ENCODE data around the gene LTB4R. TPM values are rescaled to one million over a fixed set of nuclear protein-coding genes. Genes with fewer than 3 reads are reported as not detected.
A peak's percentile ranks its signal among the peaks of the same experiment; 100 is the strongest.

LTB4R gene, protein sequence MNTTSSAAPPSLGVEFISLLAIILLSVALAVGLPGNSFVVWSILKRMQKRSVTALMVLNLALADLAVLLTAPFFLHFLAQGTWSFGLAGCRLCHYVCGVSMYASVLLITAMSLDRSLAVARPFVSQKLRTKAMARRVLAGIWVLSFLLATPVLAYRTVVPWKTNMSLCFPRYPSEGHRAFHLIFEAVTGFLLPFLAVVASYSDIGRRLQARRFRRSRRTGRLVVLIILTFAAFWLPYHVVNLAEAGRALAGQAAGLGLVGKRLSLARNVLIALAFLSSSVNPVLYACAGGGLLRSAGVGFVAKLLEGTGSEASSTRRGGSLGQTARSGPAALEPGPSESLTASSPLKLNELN
- 2.1 TPM for total RNA-seq
- long read RNA-seq, partial matches to known transcripts: 0 of 2 reads
- long read RNA-seq, other reads (novel, unspliced or antisense): 0 of 2 reads

- ATAC-seq (peak; percentile 87), DNase-seq (ENCODE audit: missing footprints) (peak; percentile 87)
- intact Hi-C loops (cut with DNase I): loop anchor here (1.0 kb wide), 1 partner anchor 125 kb away; no protein-coding TSS in a partner anchor
These were observed at the start of gene LTB4R for GRCh38 chr14:24310646-24311604. LTB4R (plus strand) TSS chr14:24311502; CDS start chr14:24315652, 4,150 bp downstream.

- DNase-seq (ENCODE audit: missing footprints): no peak
- ATAC-seq: no peak
- intact Hi-C loops (cut with DNase I): no loop called here
These were observed 49.4 kb upstream of the LTB4R start for GRCh38 chr14:24261969-24262327.

DNA sequence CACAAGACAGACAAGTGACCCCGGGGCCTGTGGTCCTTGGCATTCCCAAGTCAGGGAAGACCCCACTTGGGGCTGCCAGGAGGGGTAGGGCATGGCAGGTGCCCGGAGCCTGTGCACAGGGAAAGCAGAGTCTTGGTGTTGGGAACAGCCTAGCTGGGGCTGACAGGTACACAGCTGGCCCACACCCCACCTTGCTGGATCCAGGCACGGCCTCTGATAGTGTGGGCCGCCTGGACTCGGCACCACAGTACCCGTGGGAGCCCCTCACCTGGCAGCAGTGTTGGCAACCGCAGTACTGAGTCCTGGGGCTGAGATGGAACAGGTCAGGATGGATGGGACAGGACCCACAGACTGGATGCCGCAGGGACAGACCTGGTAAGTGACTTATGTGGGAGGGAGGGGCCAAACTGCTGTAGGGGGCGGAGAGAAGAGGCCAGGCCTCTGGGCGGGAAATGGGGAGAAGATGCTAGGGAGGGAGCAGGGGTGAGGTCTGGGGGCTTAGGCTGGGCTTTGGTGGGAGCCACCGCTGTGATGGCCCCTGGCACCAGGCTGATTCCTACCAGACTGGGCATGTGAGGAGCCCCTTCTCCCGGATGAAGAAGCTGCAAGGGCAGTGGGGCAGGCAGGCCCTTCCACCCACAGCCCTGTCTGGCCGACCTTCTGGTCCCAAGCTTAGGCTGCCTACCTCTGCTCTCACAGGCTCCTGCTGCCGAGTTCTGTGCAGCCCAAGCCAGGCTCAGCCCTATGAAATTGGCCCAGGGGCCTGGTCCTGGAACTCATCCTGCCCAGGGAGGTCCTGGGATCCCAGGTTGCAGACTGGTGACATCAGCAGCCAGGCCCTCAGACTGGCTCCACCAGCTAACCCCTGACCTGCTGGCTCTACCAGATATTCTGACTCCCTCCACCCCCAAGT is 48.2 kb upstream of the LTB4R start, which contains the start of gene TGM1:
Gene TGM1, minus strand, starts transcription at position 357 of the 913 bp plus-strand sequence. CDS start 825 bp downstream, outside the sequence.
- DNase-seq (ENCODE audit: missing footprints) (no peak), ATAC-seq (no peak)
- intact Hi-C loops (cut with DNase I): no loop called here

DNA sequence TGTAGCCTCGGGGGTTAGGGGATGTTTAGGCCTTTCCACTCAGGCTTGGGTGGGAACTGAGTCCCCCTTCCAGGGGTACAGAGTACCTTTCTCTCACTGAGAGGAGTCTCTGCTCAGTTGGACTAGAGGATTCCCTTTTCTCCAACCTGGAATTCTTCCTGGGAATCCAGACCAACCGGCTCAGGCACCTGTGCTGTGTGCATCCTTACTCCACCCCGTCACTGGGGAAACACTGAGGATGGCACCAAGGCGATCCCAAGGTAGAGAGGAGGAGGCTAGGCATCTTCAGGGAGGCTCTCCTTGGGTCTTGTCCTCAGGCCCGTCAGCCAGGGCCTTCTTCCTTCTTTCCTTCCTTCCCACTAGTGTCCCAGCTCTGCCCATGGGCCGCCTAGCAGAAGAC is 47.5 kb upstream of the LTB4R start:
- no peak for DNase-seq (ENCODE audit: missing footprints)
- no peak for ATAC-seq
- intact Hi-C loops (cut with DNase I): no loop called here

GRCh38 chr14:24264298-24264697 is 47.0 kb upstream of the LTB4R start:
- DNase-seq (ENCODE audit: missing footprints) (no peak), ATAC-seq (no peak)
- intact Hi-C loops (cut with DNase I): no loop called here

DNA sequence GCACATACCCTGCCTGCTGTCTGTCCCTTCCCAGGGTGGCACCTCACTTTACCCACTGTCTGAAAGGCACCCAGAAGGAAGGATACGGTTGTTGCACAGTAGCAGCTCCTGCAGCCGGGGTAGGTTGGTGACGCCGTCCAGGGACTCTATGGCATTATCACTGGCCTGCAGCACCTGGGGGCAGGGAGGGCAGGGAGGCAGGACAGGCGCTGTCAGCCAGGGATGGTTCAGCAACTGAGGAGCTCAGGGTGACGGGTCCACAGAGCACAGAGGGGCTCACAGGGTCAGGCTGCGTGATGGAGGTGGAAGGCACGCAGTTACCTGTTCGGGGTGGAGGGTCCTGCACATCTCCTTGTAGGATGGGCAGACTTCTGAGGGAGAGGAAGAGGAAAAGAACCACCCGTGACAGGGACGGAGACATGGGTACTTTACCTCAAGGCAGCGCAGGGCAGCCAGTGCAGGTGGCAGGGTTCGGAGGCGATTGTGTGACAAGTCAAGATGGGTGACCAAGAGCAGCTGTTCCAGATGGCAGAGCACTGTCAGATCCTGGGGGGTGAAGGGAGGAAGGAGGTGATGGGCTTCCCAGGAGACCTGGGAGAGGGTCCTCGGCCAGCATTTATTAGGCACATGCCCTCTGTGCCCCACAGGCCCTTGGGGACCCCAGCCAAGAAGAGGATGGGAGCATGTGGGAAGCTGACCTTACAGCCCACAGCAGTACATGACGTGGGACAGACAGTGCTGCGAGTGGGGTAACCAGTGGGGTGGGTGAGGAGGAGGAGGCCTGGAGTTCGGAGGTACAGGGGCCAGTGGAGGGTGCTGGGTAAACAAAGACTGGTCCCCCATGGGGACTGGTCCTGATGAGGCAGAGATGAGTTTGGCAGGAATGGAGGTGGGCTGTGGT is 44.7 kb upstream of the LTB4R start:
- intact Hi-C loops (cut with DNase I): no loop called here
- ATAC-seq (no peak), DNase-seq (ENCODE audit: missing footprints) (no peak)

GRCh38 chr14:24267516-24267915 is 43.8 kb upstream of the LTB4R start:
- no peak for ATAC-seq
- no peak for DNase-seq (ENCODE audit: missing footprints)
- intact Hi-C loops (cut with DNase I): no loop called here

DNA sequence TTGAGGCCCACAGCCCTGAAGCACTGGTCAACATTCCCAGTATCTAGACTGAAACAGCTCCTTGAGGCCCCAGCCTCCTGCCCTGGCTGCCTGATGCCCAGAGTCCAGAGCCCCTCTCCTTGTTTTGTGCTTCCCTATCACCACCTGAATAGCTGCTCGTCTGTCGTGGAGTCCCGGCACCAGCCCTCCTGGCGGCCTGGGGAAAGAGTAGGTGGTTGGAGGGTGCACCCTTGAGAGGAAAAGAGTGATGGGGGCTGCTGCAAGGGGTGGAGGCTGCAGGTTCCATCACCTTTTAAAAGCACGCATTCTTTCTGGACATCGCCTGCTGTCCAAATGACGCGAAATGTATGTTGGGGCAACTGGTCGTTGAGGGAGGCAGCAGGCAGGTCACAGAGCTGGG is 43.1 kb upstream of the LTB4R start:
- no peak for DNase-seq (ENCODE audit: missing footprints)
- no peak for ATAC-seq
- intact Hi-C loops (cut with DNase I): no loop called here

GRCh38 chr14:24269368-24269767 is 41.9 kb upstream of the LTB4R start:
- ATAC-seq (no peak), DNase-seq (ENCODE audit: missing footprints) (no peak)
- intact Hi-C loops (cut with DNase I): no loop called here

- ATAC-seq (no peak), DNase-seq (ENCODE audit: missing footprints) (no peak)
- intact Hi-C loops (cut with DNase I): no loop called here
These were observed 41.3 kb upstream of the LTB4R start for GRCh38 chr14:24269910-24270536.

DNA sequence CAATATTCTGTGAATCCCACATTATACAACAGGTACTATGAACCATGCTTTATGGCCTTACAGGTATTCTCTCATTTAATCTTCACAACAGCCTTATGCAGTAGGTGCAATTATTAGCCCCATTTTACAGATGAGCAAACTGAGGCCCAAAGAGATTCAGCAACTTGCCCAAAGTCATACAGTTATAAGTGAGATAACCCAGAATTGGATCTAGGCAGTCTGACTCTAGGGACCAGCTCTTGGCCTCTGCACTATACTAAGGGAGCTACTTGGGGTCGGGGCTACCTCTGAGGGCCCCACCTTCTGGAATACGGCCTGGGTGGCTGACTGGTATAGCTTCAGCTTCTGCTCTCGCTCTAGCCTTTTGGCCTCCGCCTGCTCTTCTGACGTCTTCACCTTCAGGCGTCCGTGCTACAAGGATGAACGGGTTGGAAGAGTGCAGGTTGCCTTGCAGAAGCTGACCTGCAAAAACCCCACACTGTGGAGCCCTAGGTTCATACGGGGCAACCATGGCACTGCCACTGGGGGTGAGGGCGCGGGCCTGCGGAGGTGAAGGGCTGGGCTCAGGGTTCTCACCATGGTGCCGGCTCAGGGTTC is 40.7 kb upstream of the LTB4R start:
- ATAC-seq: no peak
- intact Hi-C loops (cut with DNase I): loop anchor here (1.0 kb wide), 1 partner anchor 28 kb away; the partner anchor contains the start of gene TINF2

DNA sequence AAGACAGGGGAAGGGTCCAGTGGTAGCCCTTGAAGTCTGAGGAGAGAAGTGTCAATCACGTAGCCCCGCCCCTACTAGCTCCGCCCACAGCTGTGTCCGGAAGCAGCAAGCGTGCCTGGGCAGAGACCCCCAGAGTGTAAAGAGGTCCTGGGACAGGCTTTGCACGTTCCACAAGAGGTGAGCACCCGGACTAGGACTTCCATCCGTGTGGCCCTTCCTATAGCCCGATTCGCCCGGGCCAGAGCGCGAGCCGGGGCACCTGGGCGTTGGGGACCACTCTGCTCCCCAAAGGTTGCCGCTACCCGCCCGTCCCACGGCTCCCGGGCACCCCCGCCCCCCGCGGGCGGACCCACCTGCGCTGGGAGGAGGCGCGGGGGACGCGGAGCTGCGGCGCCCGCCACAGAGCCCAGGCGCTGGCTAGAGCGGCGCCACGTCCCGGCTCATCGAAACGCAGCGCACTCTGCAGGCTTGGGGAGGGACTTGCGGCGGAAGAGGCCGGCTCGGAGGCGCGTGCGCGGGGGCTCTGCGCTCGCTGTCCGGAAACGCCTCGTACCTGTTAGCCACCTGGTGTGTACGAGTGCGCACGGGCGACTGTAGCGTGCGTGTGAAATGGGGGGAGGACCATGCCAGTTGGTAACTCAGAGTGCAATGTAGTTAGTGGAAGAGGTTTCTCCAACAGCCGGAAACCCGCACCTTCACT is 40.0 kb upstream of the LTB4R start, which contains the start of gene RABGGTA:
Gene RABGGTA, minus strand, starts transcription at position 464 of the 700 bp plus-strand sequence. CDS start 482 bp downstream, outside the sequence.
- peak; percentile 94 for DNase-seq (ENCODE audit: missing footprints)
- intact Hi-C loops (cut with DNase I): loop anchor here (1.0 kb wide), 1 partner anchor 29 kb away; the partner anchor contains the start of gene TINF2
- peak; percentile 96 for ATAC-seq

More for the DNA sequence above, 40.7 kb upstream of the LTB4R start:
- DNase-seq (ENCODE audit: missing footprints): no peak

DNA sequence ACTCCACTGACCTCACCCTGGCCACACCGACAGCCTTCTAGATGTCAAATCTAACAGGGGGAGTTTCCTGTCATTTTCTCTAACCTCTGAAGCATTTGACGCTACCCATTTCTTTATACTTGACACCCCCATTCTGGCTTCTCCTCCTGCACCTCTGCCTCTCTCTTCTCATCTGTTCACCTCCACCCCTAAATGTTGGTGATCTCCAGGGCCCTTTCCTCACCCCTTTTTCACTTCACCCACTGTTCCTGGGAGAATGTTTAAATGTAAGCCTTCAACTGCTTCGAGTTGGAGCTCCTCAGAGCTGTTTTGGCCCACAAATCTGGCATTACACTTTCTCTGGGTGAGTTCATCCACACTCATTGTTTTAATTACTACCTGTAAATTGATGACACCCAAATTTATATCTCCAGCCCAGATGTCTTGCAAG is 39.5 kb upstream of the LTB4R start:
- DNase-seq (ENCODE audit: missing footprints): no peak
- intact Hi-C loops (cut with DNase I): loop anchor here (1.0 to 2.0 kb wide), 2 partner anchors 27 to 30 kb away; partner anchors contain the start of genes DHRS1, NOP9 and TINF2

DNA sequence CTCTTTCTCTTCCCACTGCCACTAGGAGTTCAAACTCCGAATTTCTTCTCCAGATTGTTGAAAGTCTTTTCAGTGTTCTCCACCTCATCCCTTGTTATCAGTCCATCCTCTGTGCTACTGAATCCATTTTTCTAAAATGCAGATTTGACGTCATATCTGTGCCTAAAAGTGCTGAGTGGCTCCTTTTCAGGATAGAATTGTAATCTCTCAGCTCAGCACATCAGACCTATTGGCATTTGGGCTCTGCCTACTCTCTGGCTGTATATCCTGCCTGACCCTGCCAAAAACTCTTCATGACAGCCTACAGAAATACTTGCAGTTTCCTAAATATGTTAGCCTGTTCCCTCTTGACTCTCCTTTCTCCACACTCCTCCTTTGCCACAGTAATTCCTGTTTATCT is 38.8 kb upstream of the LTB4R start:
- intact Hi-C loops (cut with DNase I): loop anchor here (2.0 kb wide), 1 partner anchor 26 kb away; the partner anchor contains the start of genes DHRS1 and NOP9
- ATAC-seq (no peak), DNase-seq (ENCODE audit: missing footprints) (no peak)

More for the DNA sequence above, 39.5 kb upstream of the LTB4R start:
- ATAC-seq: no peak

DNA sequence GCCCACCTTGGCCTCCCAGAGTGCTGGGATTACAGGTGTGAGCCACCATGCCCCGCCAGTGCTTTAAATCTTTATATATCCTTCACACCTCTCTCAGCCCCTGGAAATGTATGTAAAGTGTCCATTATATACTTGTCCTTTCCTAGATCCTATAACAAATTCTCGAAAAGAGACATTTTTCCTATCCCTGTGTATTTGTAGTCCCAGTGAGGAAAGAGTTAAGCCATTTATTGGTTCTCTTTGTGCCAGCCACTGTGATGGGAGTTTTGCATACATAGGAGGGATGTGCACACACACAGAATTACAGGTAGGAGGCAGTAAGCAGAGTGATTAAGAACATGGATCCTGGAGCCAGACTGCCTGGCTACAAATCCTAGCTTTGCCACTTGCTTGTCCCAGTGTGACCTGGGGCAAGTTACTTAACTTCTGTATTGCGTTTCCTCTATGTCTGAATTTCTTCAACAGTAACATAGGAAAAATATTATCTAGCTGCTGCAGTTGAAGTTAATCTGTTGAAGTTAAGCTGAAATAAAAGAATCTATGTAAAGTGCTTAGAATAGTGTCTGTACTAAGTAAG is 37.8 kb upstream of the LTB4R start:
- DNase-seq (ENCODE audit: missing footprints) (no peak), ATAC-seq (no peak)
- intact Hi-C loops (cut with DNase I): loop anchor here (2.0 kb wide), 1 partner anchor 25 kb away; the partner anchor contains the start of genes DHRS1 and NOP9

Data from Right ventricle myocardium inferior (tissue), 1 donor.